GM12874 (cell line): Measurements from ENCODE around the gene CCSER1.

Source experiments
- TF ChIP-seq, protein P1 (sequence below): IDR thresholded peaks from 2 replicates; pipeline ENCODE4 v1.5.1; 2011; ENCODE audit warnings: low read depth, mild to moderate bottlenecking, control low read depth, low read length, moderate library complexity; ENCODE audit not compliant: insufficient read depth

Gene CCSER1

GRCh38 chr4:90211174-90211573 is 84.0 kb downstream of the CCSER1 start:
- TF ChIP-seq, protein P1, sequence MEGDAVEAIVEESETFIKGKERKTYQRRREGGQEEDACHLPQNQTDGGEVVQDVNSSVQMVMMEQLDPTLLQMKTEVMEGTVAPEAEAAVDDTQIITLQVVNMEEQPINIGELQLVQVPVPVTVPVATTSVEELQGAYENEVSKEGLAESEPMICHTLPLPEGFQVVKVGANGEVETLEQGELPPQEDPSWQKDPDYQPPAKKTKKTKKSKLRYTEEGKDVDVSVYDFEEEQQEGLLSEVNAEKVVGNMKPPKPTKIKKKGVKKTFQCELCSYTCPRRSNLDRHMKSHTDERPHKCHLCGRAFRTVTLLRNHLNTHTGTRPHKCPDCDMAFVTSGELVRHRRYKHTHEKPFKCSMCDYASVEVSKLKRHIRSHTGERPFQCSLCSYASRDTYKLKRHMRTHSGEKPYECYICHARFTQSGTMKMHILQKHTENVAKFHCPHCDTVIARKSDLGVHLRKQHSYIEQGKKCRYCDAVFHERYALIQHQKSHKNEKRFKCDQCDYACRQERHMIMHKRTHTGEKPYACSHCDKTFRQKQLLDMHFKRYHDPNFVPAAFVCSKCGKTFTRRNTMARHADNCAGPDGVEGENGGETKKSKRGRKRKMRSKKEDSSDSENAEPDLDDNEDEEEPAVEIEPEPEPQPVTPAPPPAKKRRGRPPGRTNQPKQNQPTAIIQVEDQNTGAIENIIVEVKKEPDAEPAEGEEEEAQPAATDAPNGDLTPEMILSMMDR = no peak

DNA sequence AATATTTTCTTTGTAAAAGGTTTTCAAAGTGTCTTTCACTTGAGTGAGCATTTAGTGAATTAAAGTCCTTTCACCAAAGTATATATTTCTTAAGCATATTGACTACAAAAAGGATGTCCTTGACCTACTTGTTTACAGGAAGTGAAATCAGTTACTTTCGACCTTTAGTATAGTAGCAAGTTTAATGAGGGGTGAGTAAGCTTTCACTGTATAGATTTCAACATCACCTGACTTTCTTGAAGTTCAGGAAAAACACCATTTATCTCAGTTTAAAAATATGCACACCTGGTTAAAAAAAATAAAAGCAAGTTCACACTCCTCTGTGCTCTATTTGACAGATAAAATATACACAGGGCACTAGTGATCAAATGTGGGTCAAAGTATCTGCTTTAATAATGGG is 88.1 kb downstream of the CCSER1 start:
- TF ChIP-seq, protein P1 = no peak

- TF ChIP-seq, protein P1 = no peak
These were observed 92.6 kb downstream of the CCSER1 start for GRCh38 chr4:90219822-90220221.

GRCh38 chr4:90220459-90220858 is 93.3 kb downstream of the CCSER1 start:
- TF ChIP-seq, protein P1 = no peak

GRCh38 chr4:90226734-90227133 is 99.5 kb downstream of the CCSER1 start:
- TF ChIP-seq, protein P1 = no peak

DNA sequence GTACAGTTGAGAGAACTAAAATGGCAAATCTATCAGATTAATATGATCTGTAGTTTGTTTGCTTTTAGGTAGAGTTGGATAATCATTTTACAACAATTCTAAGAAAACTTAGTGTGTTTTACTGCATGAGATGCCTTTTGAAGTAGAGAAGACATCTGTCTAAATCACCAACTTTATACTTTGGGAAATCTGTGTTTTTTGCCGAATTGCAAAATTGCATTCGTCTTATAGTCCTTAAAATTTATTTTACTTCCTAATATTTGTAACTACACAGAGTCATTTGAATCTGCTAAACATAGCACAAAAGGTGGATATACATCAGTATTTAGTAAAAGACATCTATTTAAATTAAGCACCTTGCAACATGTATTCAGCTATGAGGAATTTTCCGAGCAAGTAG is 100.0 kb downstream of the CCSER1 start:
- TF ChIP-seq, protein P1 = no peak

DNA sequence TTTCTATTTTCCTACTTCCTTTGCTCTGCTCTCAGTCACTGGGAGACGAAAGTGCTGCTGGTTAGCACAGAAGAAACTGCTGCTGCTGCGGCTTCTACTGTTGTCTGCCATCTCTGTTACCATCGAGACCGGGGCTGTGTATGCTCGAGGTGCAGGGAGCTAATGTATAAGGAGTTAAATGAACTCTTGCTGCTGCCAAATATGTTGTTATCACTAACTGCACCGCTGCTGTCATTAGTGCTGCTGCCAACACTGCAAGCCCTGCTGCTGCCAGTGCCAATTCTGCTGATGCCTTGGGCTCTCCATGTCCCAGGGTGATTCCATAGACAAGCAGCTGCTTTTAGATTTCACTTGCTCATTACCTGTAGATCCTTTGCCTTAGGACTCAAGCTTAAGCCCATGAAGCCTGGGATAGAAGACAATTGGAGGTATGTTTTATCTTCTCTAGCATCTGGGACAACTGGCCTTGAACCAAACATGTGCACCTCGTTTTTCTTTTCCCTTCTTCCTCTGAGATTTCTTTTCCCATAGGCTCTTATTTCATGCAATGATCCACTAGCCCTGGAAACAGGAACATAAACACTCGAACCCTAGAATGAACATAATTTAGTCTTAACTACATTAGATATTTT is 107.8 kb downstream of the CCSER1 start:
- TF ChIP-seq, protein P1 = no peak
